HG03045 (cell line): ENCODE measurements around the gene OR5C1.
"Not testable (repeated sequence)": the region's sequence is repeated elsewhere in the genome, so short reads cannot be mapped to it uniquely, and the experiment has no call there.

Source experiments
- ATAC-seq: cut with Tn5 transposase; IDR thresholded peaks from one replicate; pipeline ENCODE4 v1.9.1; 2021; ENCODE audit warnings: mild to moderate bottlenecking, moderate library complexity; ENCODE audit not compliant: unreplicated experiment

OR5C1 gene

DNA sequence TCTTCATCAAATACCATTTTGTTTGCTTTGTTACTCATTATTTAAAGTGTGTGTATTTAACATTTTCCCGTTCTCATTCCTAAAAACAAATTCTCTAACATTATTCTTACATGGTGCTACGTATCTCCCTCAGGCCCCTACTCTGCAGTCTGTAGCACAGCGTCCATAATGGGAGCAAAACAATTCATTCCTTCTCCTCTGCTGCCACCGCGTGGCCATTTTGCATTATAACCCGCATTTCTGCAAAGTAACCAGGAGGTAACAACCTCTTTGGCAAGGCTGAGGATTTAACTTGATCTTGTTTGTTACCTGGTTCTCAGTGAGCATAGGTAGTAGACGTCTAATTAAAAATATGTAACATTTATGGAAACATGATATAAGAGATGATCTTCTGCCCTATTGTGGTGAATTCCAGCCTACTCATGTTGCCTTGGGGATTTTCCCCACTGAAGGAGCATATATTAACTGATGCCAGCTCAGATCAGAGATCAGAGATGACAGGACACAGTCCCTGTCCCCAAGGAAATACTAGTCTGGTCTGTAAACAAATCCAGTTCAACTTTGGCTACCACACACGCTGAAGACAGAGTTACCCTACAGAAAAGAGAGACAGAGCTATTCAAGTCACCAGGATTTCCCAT, 21.7 kb downstream of the OR5C1 start:
- peak; percentile 68 for ATAC-seq

GRCh38 chr9:122812736-122813135, 24.0 kb downstream of the OR5C1 start:
- no peak for ATAC-seq

DNA sequence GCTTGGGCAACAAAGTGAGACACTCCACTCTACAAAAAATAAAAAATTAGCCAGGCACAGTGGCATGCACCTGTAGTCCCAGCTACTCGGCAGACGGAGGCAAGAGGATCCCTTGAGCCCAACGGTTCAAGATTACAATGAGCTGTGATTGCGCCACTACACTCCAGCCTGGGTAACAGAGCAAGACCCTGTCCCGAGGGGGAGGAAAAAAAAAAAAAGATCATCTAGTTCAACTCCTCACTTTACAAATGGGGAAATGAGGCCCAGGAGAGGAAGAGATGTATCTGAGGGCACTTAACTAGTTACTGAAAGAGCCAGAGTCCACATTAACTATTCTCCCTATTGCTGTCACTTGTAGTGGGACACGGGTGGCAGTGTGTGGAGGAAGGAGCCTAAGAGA, 25.8 kb downstream of the OR5C1 start:
- no peak for ATAC-seq

- ATAC-seq: no peak
Measured at GRCh38 chr9:122815544-122815943, 26.8 kb downstream of the OR5C1 start.

DNA sequence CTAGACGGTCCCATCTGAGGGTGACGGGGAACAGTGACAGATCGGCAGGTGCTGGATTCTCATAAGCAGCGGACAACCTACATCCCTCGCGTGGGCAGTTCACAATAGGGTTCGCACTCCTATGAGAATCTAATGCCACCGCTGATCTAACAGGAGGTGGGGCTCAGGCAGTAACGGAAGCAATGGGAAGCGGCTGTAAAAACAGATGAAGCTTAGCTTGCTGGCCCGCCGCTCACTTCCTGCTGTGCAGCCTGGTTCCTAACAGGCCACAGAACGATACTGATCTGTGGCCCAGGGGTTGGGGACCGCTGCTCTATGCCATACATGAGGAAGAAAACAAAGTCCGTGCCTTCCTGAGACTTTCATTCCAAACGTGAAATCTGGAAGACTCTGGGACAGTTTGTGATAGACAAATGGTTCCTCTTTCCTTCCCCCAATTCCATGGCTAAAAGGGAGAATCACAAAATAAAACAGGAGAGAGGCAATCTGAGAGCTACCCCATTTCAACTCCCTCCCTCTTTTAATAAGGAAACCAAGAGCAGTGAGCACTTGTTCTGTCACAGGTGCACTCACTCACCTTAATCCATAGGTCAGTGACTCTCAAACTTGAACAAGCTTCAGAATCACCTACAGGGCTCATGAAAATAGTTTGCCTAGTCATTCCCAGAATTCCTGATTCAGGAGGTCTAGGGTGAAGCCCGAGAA, 27.6 kb downstream of the OR5C1 start:
- no peak for ATAC-seq

DNA sequence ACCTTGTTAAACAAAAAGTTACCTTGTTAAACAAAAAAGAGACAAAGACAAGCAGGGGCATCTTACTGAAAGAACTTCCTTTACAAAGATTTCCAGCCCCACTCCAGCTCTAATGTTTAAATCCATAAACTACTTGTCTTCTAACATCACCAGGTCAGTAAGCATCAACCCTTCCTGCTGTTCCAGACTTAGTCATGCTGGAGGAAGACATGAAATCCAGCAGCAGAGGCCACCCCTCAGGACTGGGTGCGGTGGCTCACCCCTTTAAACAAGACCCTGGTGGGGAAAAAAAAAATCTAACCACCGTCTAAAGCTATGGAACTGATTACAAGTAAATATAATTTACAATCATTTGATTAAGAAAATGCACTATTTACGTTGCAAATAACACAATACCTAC, 30.6 kb downstream of the OR5C1 start:
- no peak for ATAC-seq

- no peak for ATAC-seq
Measured at GRCh38 chr9:122819791-122820489, 31.2 kb downstream of the OR5C1 start.

DNA sequence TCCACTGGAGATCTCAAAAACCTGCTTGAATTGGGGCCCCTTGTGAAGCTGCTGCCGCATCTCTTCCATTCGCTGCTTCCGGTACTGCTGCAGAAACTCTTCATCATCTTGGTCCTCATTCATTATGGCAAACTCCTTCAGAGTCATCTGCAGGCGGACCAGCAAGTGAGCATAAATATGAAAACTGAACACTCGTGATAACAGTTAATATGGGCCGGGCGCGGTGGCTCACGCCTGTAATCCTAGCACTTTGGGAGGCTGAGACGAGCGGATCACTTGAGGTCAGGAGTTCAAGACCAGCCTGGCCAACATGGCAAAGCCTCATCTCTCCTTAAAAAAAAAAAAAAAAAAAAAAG, 31.7 kb downstream of the OR5C1 start:
- no peak for ATAC-seq

- no peak for ATAC-seq
Measured at GRCh38 chr9:122821278-122821943, 32.7 kb downstream of the OR5C1 start.

DNA sequence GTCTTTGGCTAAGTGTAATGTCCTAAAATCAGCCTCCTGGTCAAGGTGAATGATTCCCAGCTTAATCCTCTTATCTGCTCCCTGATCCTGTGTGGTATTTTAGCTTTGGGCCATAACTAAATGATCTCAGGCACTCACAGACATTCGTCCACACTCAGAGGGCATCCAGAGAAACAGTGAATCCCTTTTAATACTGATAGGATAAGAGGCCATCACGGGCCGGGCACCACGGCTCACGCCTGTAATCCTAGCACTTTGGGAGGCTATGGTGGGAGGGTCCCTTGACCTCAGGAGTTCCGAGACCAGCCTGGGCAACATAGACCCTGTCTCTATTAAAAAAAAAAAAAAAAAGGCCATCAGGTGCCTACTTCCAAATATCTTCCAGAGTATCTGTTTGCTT, 33.3 kb downstream of the OR5C1 start:
- ATAC-seq: no peak

DNA sequence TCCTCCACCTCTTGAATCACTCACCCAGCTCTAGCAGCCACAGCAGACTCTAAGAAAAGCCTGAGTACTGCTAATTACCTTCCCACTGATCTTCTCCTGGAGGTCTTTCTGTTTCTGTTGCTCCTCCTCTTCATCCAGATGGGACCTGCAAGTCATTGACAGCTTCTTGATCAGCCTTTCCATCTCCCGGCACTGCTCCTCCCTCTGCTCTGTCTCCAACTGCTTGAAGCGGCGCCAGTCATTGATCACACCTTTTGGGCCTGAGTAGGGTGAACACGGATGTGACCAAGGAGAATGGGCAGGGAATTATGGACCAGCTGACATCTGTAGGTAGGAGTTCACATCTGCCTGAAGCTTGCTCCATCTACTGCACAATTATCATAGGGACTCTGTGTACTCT, 34.2 kb downstream of the OR5C1 start:
- no peak for ATAC-seq

- peak; percentile 24 for ATAC-seq
Measured at GRCh38 chr9:122827761-122828093, 39.0 kb downstream of the OR5C1 start.

DNA sequence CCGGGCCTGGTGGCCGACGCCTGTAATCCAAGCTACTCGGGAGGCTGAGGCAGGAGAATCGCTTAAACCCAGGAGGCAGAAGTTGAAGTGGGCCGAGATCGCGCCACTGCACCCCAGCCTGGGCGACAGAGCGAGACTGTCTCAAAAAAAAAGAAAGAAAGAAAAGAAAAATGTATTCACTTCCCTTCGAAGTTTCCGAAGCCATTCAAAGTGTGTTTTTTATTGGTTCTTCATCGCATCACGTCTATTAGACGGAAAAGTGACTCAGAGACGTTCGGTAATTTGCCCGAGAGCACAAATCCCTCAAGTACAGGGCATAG, 40.2 kb downstream of the OR5C1 start:
- ATAC-seq: not testable (repeated sequence)

DNA sequence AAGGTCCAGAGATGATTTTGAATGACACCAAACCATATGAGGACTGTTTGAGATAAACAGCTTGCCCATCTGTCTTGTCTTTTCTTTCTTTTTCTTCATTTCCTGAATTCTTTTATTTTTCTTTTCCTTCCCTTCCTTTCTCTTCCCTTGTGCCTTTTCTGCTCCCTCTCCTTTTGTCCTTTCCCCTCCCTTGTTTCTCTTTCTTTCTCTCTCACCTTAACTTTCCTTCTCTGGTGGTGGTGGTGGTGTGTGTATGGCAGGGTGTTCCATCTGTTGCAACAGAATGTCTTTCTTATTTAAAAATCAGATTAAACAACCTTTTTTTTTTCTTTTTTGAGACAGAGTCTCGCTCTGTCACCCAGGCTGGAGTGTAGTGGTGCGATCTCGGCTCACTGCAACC, 43.5 kb downstream of the OR5C1 start:
- ATAC-seq: no peak

GRCh38 chr9:122835313-122835731, 46.6 kb downstream of the OR5C1 start:
- no peak for ATAC-seq

DNA sequence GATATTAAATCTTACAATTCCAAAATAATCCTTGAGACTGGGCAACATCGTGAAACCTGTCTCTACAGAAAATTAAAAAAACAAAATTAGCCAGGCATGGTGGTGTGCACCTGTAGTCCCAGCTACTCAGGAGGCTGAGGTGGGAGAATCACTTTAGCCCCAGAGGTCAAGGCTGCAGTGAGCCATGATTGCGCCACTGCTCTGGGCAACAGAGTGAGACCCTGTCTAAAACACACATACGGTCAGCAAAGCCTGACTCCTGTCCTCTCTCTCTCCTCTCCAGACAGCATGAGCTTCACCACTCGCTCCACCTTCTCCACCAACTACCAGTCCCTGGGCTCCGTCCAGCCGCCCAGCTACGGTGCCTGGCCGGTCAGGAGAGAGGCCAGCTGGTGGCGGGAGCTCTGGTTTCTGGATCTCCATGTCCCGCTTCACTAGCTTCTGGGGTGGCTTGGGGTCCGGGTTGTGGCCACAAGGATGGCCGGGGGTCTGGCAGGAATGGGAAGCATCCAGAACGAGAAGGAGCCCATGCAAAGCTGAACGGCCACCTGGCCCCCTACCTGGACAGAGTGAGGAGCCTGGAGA, 48.6 kb downstream of the OR5C1 start:
- no peak for ATAC-seq

DNA sequence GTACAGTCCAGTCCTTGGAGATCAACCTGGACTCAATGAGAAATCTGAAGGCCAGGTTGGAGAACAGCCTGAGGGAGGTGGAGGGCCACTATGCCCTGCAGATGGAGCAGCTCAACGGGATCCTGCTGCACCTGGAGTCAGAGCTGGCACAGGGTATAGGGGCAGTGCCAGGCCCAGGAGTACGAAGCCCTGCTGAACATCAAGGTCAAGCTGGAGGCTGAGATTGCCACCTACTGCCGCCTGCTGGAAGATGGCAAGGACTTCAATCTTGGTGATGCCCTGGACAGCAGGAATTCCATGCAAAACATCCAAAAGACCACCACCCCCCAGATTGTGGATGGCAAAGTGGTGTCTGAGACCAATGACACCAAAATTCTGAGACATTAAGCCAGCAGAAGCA, 49.7 kb downstream of the OR5C1 start:
- ATAC-seq: not testable (repeated sequence)
